Psoas muscle (tissue), 8 donors: Measurements from ENCODE around the gene FBXO46. TPM values are rescaled to one million over a fixed set of nuclear protein-coding genes. Genes with fewer than 3 reads are reported as not detected.

Experiments used
- ATAC-seq, 4 donors: fragments of 200-7000 bp; cut with Tn5 transposase; one replicate each; pipeline ENCODE4 v1.9.1; 2020; ENCODE audit warnings: moderate library complexity in 3 of 4, mild to moderate bottlenecking in 2 of 4
- DNase-seq, 2 donors: peaks; one replicate each; pipeline ENCODE4 v3.0.0-alpha.2; 2020
- H3K27ac ChIP-seq: fragments of 200-600 bp; one replicate; pipeline ENCODE4 v1.8.0; 2022
- H3K27me3 ChIP-seq, 3 donors: fragments of 200-600 bp in 1 of 3; one replicate each; pipeline versions ENCODE4 v1.6.1 to v1.8.0; 2013 to 2022; ENCODE audit warnings: low read length in 2 of 3, mild to moderate bottlenecking in 2 of 3, moderate library complexity in 1 of 3; ENCODE audit not compliant: insufficient read depth in 3 of 3
- H3K36me3 ChIP-seq, 2 donors: fragments of 200-600 bp in 1 of 2; one replicate each; pipeline versions ENCODE4 v1.6.1 to v1.8.0; 2013 to 2022; ENCODE audit warnings: low read depth in 1 of 2, mild to moderate bottlenecking in 1 of 2, moderate library complexity in 1 of 2; ENCODE audit not compliant: insufficient read depth in 1 of 2
- H3K4me1 ChIP-seq: fragments of 200-600 bp; one replicate; pipeline ENCODE4 v1.8.0; 2022
- H3K4me3 ChIP-seq: fragments of 200-600 bp; one replicate; pipeline ENCODE4 v1.8.0; 2022; ENCODE audit warnings: mild to moderate bottlenecking
- H3K9me3 ChIP-seq: fragments of 200-600 bp; one replicate; pipeline ENCODE4 v1.8.0; 2022
- WGBS, 3 donors: extraction: QIAGEN DNeasy Blood & Tissue Kit; methylation state at CpG; one replicate each; pipeline versions ENCODE4 v1.1.6 to v1.1.7; 2013; 5-methylcytosine and 5-hydroxymethylcytosine counted together
- intact Hi-C, 2 donors: fragments of 100-400 bp; cut with DNase I; formaldehyde crosslinking; loops; one replicate each; pipeline versions ENCODE4 v1.11.0 to v1.14.2; 2022
- polyA plus RNA-seq, 3 donors: library from polyadenylated mRNA; stranded (reverse); fragments of 200-250 nt; gene quantifications; one replicate each; pipeline ENCODE4 v1.2.3, GENCODE V29; 2013
- total RNA-seq, 4 donors: library from RNA; stranded (reverse); fragmentation: NEBNext Ultra II Directional in 2 of 4; extraction: Animal tissue kit (Norgen Biotek cat#: 25700) in 2 of 4; gene quantifications; one replicate each; pipeline versions ENCODE4 v1.2.1 to v1.2.4, GENCODE V29; 2021 to 2023
- TF ChIP-seq, protein P1 (sequence below): fragments of 200-600 bp; IDR thresholded peaks from one replicate; pipeline ENCODE4 v1.8.0; 2022; ENCODE audit warnings: antibody characterized with exemption
- donor health status: healthy with polysubstance abuse.
- donor health status: DM: no; HTN: no; CAD: no; lungs with moderate emphysema.
- donor health status: Bipolar disorder and iron deficiency.
- donor health status: healthy.
- donor health status: DM: yes; HTN: yes; CAD: no.
- donor health status: DM: no; HTN: no; CAD: no.
- donor health status: DM: no; HTN: no; CAD: no.
- donor health status: DM: yes; HTN: yes; CAD: no.

FBXO46 gene
- total and polyA plus RNA-seq, 7 donors: 4.6 to 13.0 (median 9.5) TPM

DNA sequence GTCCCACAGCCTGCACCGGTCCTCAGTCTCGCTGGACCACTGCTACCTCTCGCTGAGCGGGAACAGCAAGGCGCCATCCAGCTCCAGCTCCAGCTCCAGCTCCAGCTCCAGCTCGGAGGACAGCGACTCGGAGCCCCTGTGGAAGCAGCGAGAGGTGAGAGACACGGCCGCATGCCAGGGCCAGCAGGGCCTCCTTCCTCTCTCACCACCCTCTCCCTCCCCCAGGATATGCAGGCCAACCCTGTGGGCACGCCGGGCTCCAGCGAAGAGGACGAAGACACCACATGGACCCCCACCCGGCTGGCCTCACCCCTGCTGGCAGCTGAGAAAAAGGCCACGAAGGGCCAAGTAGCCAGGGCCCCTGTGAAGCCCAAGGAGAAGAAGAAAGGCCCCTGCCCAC is 31.0 kb upstream of the FBXO46 start:
- no peak for DNase-seq
- H3K4me3 ChIP-seq: no peak overlapping the region
- 81 to 89% (median 88%) methylated on average over 14 to 17 of the region's 17 CpGs for WGBS, 3 donors
- H3K9me3 ChIP-seq: no peaks in the 10 kb centered on the region
- ATAC-seq: no peak
- TF ChIP-seq, protein P1, sequence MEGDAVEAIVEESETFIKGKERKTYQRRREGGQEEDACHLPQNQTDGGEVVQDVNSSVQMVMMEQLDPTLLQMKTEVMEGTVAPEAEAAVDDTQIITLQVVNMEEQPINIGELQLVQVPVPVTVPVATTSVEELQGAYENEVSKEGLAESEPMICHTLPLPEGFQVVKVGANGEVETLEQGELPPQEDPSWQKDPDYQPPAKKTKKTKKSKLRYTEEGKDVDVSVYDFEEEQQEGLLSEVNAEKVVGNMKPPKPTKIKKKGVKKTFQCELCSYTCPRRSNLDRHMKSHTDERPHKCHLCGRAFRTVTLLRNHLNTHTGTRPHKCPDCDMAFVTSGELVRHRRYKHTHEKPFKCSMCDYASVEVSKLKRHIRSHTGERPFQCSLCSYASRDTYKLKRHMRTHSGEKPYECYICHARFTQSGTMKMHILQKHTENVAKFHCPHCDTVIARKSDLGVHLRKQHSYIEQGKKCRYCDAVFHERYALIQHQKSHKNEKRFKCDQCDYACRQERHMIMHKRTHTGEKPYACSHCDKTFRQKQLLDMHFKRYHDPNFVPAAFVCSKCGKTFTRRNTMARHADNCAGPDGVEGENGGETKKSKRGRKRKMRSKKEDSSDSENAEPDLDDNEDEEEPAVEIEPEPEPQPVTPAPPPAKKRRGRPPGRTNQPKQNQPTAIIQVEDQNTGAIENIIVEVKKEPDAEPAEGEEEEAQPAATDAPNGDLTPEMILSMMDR: no peak
- no peak overlapping the region for H3K27ac ChIP-seq
- peaks cover 0 to 6% of the 10 kb centered on the region in 2 donors for H3K36me3 ChIP-seq
- H3K27me3 ChIP-seq: no peaks in the 10 kb centered on the region
- peaks cover 30% of the 10 kb centered on the region for H3K4me1 ChIP-seq
- intact Hi-C loops: no loop called here

DNA sequence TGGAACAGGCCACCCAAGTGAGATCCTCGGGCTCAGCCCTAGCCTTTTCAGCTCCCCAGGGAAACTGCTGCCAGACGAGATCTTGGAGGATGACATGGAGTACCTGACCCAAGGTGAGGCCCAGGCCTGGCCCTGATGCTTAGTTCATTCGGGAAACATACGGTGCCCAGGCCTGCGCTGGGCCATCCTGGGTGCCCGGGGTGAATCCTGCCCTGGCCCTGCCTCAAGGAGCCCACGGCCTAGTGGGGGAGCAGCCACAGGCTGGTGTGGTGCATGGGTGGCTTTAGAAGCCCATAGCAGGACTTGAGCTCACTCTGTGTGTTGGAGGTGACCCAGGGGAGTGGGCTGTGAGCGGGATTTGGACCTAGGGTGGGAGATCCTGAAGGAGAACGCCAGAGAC is 28.2 kb upstream of the FBXO46 start:
- no peak for ATAC-seq
- Histone ChIP-seq H3K36me3 (no peaks in the 10 kb centered on the region), H3K27me3 (no peaks in the 10 kb centered on the region), H3K4me1 (peaks cover 2% of the 10 kb centered on the region), H3K27ac (no peak overlapping the region), H3K9me3 (no peaks in the 10 kb centered on the region), H3K4me3 (no peak overlapping the region)
- intact Hi-C loops: no loop called here
- DNase-seq: no peak
- TF ChIP-seq, protein P1: no peak
- 78 to 87% (median 78%) methylated on average over 9 of the region's 9 CpGs for WGBS, 3 donors

DNA sequence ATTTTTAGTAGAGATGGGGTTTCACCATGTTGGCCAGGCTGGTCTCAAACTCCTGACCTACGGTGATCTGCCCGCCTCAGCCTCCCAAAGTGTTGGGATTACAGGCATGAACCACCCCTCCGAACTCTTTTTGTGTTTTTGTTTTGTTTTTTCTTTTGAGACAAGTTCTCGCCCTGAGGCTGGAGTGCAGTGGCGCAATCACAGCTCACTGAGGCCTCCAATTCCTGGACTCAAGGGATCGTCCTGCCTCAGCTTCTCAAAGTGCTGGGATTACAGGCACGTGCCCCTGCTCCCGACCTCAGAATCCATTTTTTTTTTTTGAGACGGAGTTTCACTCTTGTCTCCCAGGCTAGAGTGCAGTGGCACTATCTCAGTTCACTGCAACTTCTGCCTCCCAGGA is 27.0 kb upstream of the FBXO46 start:
- H3K4me1 ChIP-seq: no peaks in the 10 kb centered on the region
- H3K9me3 ChIP-seq: no peaks in the 10 kb centered on the region
- H3K4me3 ChIP-seq: no peak overlapping the region
- TF ChIP-seq, protein P1: no peak
- ATAC-seq (no peak), DNase-seq (no peak)
- no peaks in the 10 kb centered on the region for H3K27me3 ChIP-seq
- WGBS, 3 donors: 78 to 82% (median 80%) methylated on average over 9 of the region's 9 CpGs
- intact Hi-C loops: no loop called here
- no peak overlapping the region for H3K27ac ChIP-seq
- H3K36me3 ChIP-seq: no peaks in the 10 kb centered on the region

DNA sequence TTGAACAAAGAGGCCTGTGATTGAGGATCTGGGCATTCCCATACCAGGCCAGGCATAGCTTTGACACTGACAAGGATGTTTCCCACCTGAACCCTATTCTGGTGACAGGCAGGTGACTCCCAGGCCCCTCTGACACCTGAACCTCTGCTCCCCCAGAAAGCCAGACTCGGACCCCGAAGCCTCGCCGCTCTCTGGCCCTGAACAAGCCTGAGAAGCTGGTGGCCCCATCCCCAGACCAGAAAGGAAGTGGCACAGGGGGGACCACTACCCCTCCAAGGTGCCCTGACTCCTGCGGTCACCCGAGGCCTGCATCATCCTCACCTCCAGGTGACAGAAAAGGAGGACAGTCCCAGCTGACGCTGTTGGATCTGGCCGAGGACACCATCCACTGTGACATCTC is 23.6 kb upstream of the FBXO46 start:
- Histone ChIP-seq H3K4me3 (no peak overlapping the region), H3K36me3 (no peaks in the 10 kb centered on the region), H3K27me3 (no peaks in the 10 kb centered on the region), H3K27ac (no peak overlapping the region), H3K9me3 (no peaks in the 10 kb centered on the region), H3K4me1 (no peaks in the 10 kb centered on the region)
- 91 to 97% (median 92%) methylated on average over 8 of the region's 8 CpGs for WGBS, 3 donors
- ATAC-seq (no peak), DNase-seq (no peak)
- TF ChIP-seq, protein P1: no peak
- intact Hi-C loops: no loop called here

DNA sequence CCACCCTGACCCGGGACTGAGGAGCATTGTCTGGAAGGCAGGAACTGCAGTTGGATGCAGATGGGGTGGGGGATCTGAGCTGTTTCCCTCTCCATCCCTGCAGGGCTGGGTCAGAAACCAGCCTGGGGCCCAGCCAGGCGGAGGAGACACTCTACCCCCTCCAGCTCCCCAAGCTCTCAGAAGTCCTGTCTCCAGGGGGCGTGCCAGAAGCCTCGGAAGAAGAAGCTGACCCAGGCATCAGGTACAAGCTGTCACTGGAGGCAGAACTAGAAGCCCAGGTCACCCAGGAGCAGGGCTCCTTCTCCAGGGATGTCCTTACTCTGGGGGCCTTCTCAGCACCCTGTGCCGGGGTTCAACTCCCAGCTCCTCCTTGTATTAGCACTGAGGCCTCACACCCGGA is 22.9 kb upstream of the FBXO46 start:
- DNase-seq (no peak), ATAC-seq (no peak)
- no peaks in the 10 kb centered on the region for H3K9me3 ChIP-seq
- H3K27me3 ChIP-seq: no peaks in the 10 kb centered on the region
- no peak overlapping the region for H3K4me3 ChIP-seq
- intact Hi-C loops: no loop called here
- H3K36me3 ChIP-seq: no peaks in the 10 kb centered on the region
- TF ChIP-seq, protein P1: no peak
- no peak overlapping the region for H3K27ac ChIP-seq
- H3K4me1 ChIP-seq: no peaks in the 10 kb centered on the region
- 69 to 71% (median 70%) methylated on average over 6 of the region's 6 CpGs for whole genome bisulfite sequencing, 3 donors
